Measurements from ENCODE around the gene LURAP1L. TPM values are rescaled to one million over a fixed set of nuclear protein-coding genes. Genes with fewer than 3 reads are reported as not detected.

LURAP1L gene
- total and polyA plus RNA-seq, 9 donors = 1.7 to 10.8 (median 4.2) TPM

- H3K27ac ChIP-seq = no peak overlapping the region
- DNase-seq = no peak
Measured at GRCh38 chr9:12843735-12844134, 68.9 kb downstream of the LURAP1L start.

GRCh38 chr9:12846035-12846434 lies 71.2 kb downstream of the LURAP1L start:
- H3K9me3 ChIP-seq = no peaks in the 10 kb centered on the region
- no peaks in the 10 kb centered on the region for H3K36me3 ChIP-seq
- no peaks in the 10 kb centered on the region for H3K4me1 ChIP-seq (ENCODE audit: insufficient read depth)
- H3K27ac ChIP-seq = no peak overlapping the region
- TF ChIP-seq EP300 (IDR thresholded peaks at IDR 0.05) = no peak
- TF ChIP-seq POLR2A (IDR thresholded peaks at IDR 0.05) = no peak
- no peak for TF ChIP-seq CTCF (IDR thresholded peaks at IDR 0.05)
- H3K27me3 ChIP-seq = no peaks in the 10 kb centered on the region
- intact Hi-C loops (cut with DNase I) = no loop called here
- no peak overlapping the region for H3K4me3 ChIP-seq
- no peak for DNase-seq
- 66 to 86% (median 82%) methylated on average over 5 of the region's 5 CpGs for WGBS, 3 donors

More at GRCh38 chr9:12843735-12844134, 68.9 kb downstream of the LURAP1L start:
- TF ChIP-seq CTCF (IDR thresholded peaks at IDR 0.05) (no peak), POLR2A (IDR thresholded peaks at IDR 0.05) (no peak), EP300 (IDR thresholded peaks at IDR 0.05) (no peak)
- intact Hi-C loops (cut with DNase I) = no loop called here
- 77 to 81% (median 77%) methylated on average over 4 of the region's 4 CpGs for WGBS, 3 donors
- no peak overlapping the region for H3K4me3 ChIP-seq
- H3K27me3 ChIP-seq = no peaks in the 10 kb centered on the region
- no peaks in the 10 kb centered on the region for H3K9me3 ChIP-seq
- H3K36me3 ChIP-seq = no peaks in the 10 kb centered on the region
- H3K4me1 ChIP-seq (ENCODE audit: insufficient read depth) = no peaks in the 10 kb centered on the region

GRCh38 chr9:12847561-12847960 lies 72.7 kb downstream of the LURAP1L start:
- DNase-seq = no peak
- no peak overlapping the region for H3K27ac ChIP-seq
- no peaks in the 10 kb centered on the region for H3K36me3 ChIP-seq
- H3K27me3 ChIP-seq = no peaks in the 10 kb centered on the region
- H3K9me3 ChIP-seq = no peaks in the 10 kb centered on the region
- H3K4me3 ChIP-seq = no peak overlapping the region
- intact Hi-C loops (cut with DNase I) = no loop called here
- TF ChIP-seq CTCF (IDR thresholded peaks at IDR 0.05) (no peak), EP300 (IDR thresholded peaks at IDR 0.05) (no peak), POLR2A (IDR thresholded peaks at IDR 0.05) (no peak)
- H3K4me1 ChIP-seq (ENCODE audit: insufficient read depth) = no peaks in the 10 kb centered on the region

GRCh38 chr9:12849486-12850003 lies 74.7 kb downstream of the LURAP1L start:
- no peaks in the 10 kb centered on the region for H3K4me1 ChIP-seq (ENCODE audit: insufficient read depth)
- no peaks in the 10 kb centered on the region for H3K36me3 ChIP-seq
- WGBS, 3 donors = 9 to 14% (median 11%) methylated on average over 1 of the region's 1 CpG
- intact Hi-C loops (cut with DNase I) = no loop called here
- no peak overlapping the region for H3K4me3 ChIP-seq
- H3K27ac ChIP-seq = no peak overlapping the region
- no peaks in the 10 kb centered on the region for H3K9me3 ChIP-seq
- no peak for DNase-seq
- no peak for TF ChIP-seq EP300 (IDR thresholded peaks at IDR 0.05)
- no peak for TF ChIP-seq CTCF (IDR thresholded peaks at IDR 0.05)
- TF ChIP-seq POLR2A (IDR thresholded peaks at IDR 0.05) = no peak
- no peaks in the 10 kb centered on the region for H3K27me3 ChIP-seq

Measured in ovary (tissue), 9 donors.